H1 (cell line): ENCODE data around the gene SLC30A7. TPM values are rescaled to one million over a fixed set of nuclear protein-coding genes. Genes with fewer than 3 reads are reported as not detected.

Experiments used
- CTCF ChIA-PET: fragments of 300-600 bp; sonication (Branson Sonifier 250); formaldehyde crosslinking; loops from one replicate; lab custom pipeline; 2021; ENCODE audit not compliant: partially characterized antibody; lab: Charles Lee
- POLR2A ChIA-PET: fragments of 300-600 bp; sonication (Branson Sonifier 250); formaldehyde crosslinking; loops from one replicate; lab custom pipeline; 2021; ENCODE audit warnings: inconsistent platforms; ENCODE audit not compliant: partially characterized antibody; lab: Charles Lee
- DNase-seq, 2 experiments: peaks; one replicate each; pipeline versions ENCODE4 v3.0.0 to v3.0.0-alpha.2; 2010 to 2022; ENCODE audit warnings: low spot score in 2 of 2, low read depth in 1 of 2, mixed read lengths in 1 of 2
- FAIRE-seq: peaks from 2 replicates; lab custom pipeline; 2011; peaks lifted over from hg19 to GRCh38; lab: Jason Lieb, UNC
- H2AFZ ChIP-seq: 2 replicates; pipeline ENCODE4 v1.8.1; 2012; ENCODE audit warnings: low read length, inconsistent platforms
- H2AK5ac ChIP-seq: 2 replicates; pipeline ENCODE4 v1.6.1; 2013; ENCODE audit warnings: low read depth, low read length
- H2BK120ac ChIP-seq: replicated peaks from 2 replicates; pipeline ENCODE3; 2013; ENCODE audit warnings: low read depth, low read length, inconsistent platforms
- H2BK12ac ChIP-seq: 2 replicates; pipeline ENCODE4 v1.6.1; 2013; ENCODE audit warnings: low read depth, low read length
- H2BK15ac ChIP-seq: 2 replicates; pipeline ENCODE4 v1.6.1; 2013; ENCODE audit warnings: low read length
- H2BK20ac ChIP-seq: 2 replicates; pipeline ENCODE4 v1.6.1; 2013; ENCODE audit warnings: low read length
- H2BK5ac ChIP-seq: 2 replicates; pipeline ENCODE4 v1.6.1; 2013; ENCODE audit warnings: low read depth, low read length
- H3K14ac ChIP-seq: 2 replicates; pipeline ENCODE4 v1.6.1; 2013; ENCODE audit warnings: inconsistent platforms; ENCODE audit not compliant: insufficient read length
- H3K18ac ChIP-seq: 2 replicates; pipeline ENCODE4 v1.6.1; 2013; ENCODE audit warnings: low read length; ENCODE audit errors: extremely low read depth
- H3K23ac ChIP-seq: 2 replicates; pipeline ENCODE4 v1.6.1; 2013; ENCODE audit warnings: inconsistent platforms; ENCODE audit not compliant: insufficient read length
- H3K23me2 ChIP-seq: 2 replicates; pipeline ENCODE4 v1.6.1; 2013; ENCODE audit warnings: low read depth, low read length
- H3K27ac ChIP-seq: 2 replicates; pipeline ENCODE4 v1.6.1; 2011; ENCODE audit warnings: low read depth, low read length, inconsistent platforms
- H3K27me3 ChIP-seq, 4 experiments: replicated peaks in 1 of 4; 1 replicate in 1 of 4; 2 replicates in 3 of 4; pipeline versions ENCODE4 v1.6.1 to v1.8.1; 2011 to 2013; ENCODE audit warnings: low read length in 3 of 4, mild to moderate bottlenecking in 3 of 4, inconsistent platforms in 2 of 4, mixed read lengths in 2 of 4, moderate library complexity in 1 of 4; ENCODE audit not compliant: control insufficient read depth in 3 of 4, insufficient read depth in 3 of 4; ENCODE audit errors: extremely low read depth in 1 of 4
- H3K36me3 ChIP-seq, 4 experiments: 2 replicates each; pipeline versions ENCODE4 v1.6.1 to v1.8.1; 2011 to 2013; ENCODE audit warnings: mild to moderate bottlenecking in 4 of 4, low read length in 3 of 4, moderate library complexity in 2 of 4, control low read depth in 1 of 4, inconsistent platforms in 1 of 4; ENCODE audit not compliant: insufficient read depth in 4 of 4, control insufficient read depth in 2 of 4
- H3K4ac ChIP-seq: replicated peaks from 2 replicates; pipeline ENCODE3; 2013; ENCODE audit warnings: low read length, low read depth, mixed read lengths, inconsistent platforms; ENCODE audit not compliant: insufficient read length
- H3K4me1 ChIP-seq, 4 experiments: replicated peaks in 1 of 4; 1 replicate in 1 of 4; 2 replicates in 3 of 4; pipeline versions ENCODE4 v1.6.1 to v1.8.1; 2011 to 2013; ENCODE audit warnings: low read length in 3 of 4, inconsistent platforms in 2 of 4, mixed read lengths in 1 of 4; ENCODE audit not compliant: insufficient read depth in 4 of 4, control insufficient read depth in 3 of 4
- H3K4me2 ChIP-seq, 2 experiments: 2 replicates each; pipeline versions ENCODE4 v1.6.1 to v1.8.1; 2011 to 2013; ENCODE audit warnings: low read depth in 2 of 2, low read length in 2 of 2, control low read depth in 1 of 2, inconsistent platforms in 1 of 2, mild to moderate bottlenecking in 1 of 2; ENCODE audit not compliant: insufficient read depth in 1 of 2
- H3K4me3 ChIP-seq, 4 experiments: fragments of 200-600, 300-600 bp in 1 of 4; sonication (generic), shearing (Covaris generic), sonication (Bioruptor Twin) in 1 of 4; 2 replicates each; pipeline versions ENCODE4 v1.5.1 to v1.8.1; 2011 to 2016; ENCODE audit warnings: low read length in 4 of 4, low read depth in 3 of 4, control low read depth in 2 of 4, inconsistent platforms in 2 of 4, mild to moderate bottlenecking in 2 of 4, mixed read lengths in 1 of 4, moderate library complexity in 1 of 4; ENCODE audit not compliant: insufficient read depth in 2 of 4; ENCODE audit errors: extremely low read depth in 1 of 4
- H3K56ac ChIP-seq: replicated peaks from 2 replicates; pipeline ENCODE3; 2013; ENCODE audit warnings: low read depth, mild to moderate bottlenecking, mixed read lengths, low read length, inconsistent platforms; ENCODE audit not compliant: insufficient read length
- H3K79me1 ChIP-seq: 2 replicates; pipeline ENCODE4 v1.6.1; 2013; ENCODE audit warnings: low read depth, low read length, control low read depth
- H3K79me2 ChIP-seq, 2 experiments: 2 replicates each; pipeline versions ENCODE4 v1.6.1 to v1.8.1; 2012 to 2013; ENCODE audit warnings: low read length in 2 of 2, mild to moderate bottlenecking in 2 of 2, inconsistent platforms in 1 of 2; ENCODE audit not compliant: insufficient read depth in 2 of 2, control insufficient read depth in 1 of 2
- H3K9ac ChIP-seq, 4 experiments: replicated peaks in 1 of 4; 1 replicate in 1 of 4; 2 replicates in 3 of 4; pipeline versions ENCODE4 v1.6.1 to v1.8.1; 2011 to 2013; ENCODE audit warnings: low read depth in 3 of 4, low read length in 3 of 4, control low read depth in 2 of 4, mild to moderate bottlenecking in 2 of 4, moderate library complexity in 2 of 4, inconsistent platforms in 1 of 4; ENCODE audit errors: extremely low read depth in 1 of 4
- H3K9me3 ChIP-seq, 2 experiments: 2 replicates each; pipeline versions ENCODE4 v1.6.1 to v1.8.1; 2012 to 2013; ENCODE audit warnings: mild to moderate bottlenecking in 2 of 2, moderate library complexity in 2 of 2, control low read depth in 1 of 2, inconsistent platforms in 1 of 2, low read depth in 1 of 2, low read length in 1 of 2, mixed read lengths in 1 of 2; ENCODE audit not compliant: insufficient read depth in 2 of 2
- H4K20me1 ChIP-seq, 2 experiments: replicated peaks in 1 of 2; 2 replicates each; pipeline versions ENCODE3 to v1.8.1; 2011 to 2013; ENCODE audit warnings: inconsistent platforms in 2 of 2, low read length in 2 of 2, mild to moderate bottlenecking in 1 of 2; ENCODE audit not compliant: insufficient read depth in 2 of 2, control insufficient read depth in 1 of 2
- H4K5ac ChIP-seq: 2 replicates; pipeline ENCODE4 v1.6.1; 2013; ENCODE audit warnings: low read length, low read depth, mixed read lengths, inconsistent platforms; ENCODE audit not compliant: insufficient read length
- H4K8ac ChIP-seq: 2 replicates; pipeline ENCODE4 v1.8.0; 2013; ENCODE audit warnings: mild to moderate bottlenecking, moderate library complexity, low read length, inconsistent platforms; ENCODE audit not compliant: insufficient read depth; ENCODE audit errors: extremely low read depth
- H4K91ac ChIP-seq: replicated peaks from 2 replicates; pipeline ENCODE3; 2013; ENCODE audit warnings: low read length, mixed read lengths, inconsistent platforms; ENCODE audit not compliant: insufficient read length
- CEBPB ChIP-seq: IDR thresholded peaks from 2 replicates; pipeline ENCODE4 v1.6.1; 2012; ENCODE audit warnings: low read depth, low read length
- CTBP2 ChIP-seq: IDR thresholded peaks from 2 replicates; pipeline ENCODE4 v1.7.0; 2011; ENCODE audit warnings: borderline replicate concordance, mild to moderate bottlenecking, moderate library complexity, mixed read lengths, low read length; ENCODE audit not compliant: insufficient read depth, insufficient read length
- EP300 ChIP-seq, 2 experiments: IDR thresholded peaks; 1 replicate in 1 of 2; 2 replicates in 1 of 2; pipeline ENCODE4 v1.6.1; 2011 to 2012; ENCODE audit warnings: low read depth in 2 of 2, low read length in 2 of 2, mild to moderate bottlenecking in 2 of 2, borderline replicate concordance in 1 of 2, inconsistent platforms in 1 of 2, moderate library complexity in 1 of 2
- KDM4A ChIP-seq: IDR thresholded peaks from one replicate; pipeline ENCODE4 v1.7.1; 2012; ENCODE audit warnings: low read depth, mild to moderate bottlenecking, moderate library complexity, low read length, inconsistent platforms; ENCODE audit not compliant: severe bottlenecking
- KDM5A ChIP-seq: fragments of 200-600 bp; IDR thresholded peaks from 2 replicates; pipeline ENCODE4 v1.7.1; 2012; ENCODE audit warnings: mild to moderate bottlenecking, low read length, inconsistent platforms, mixed read lengths
- NANOG ChIP-seq: IDR thresholded peaks from 2 replicates; pipeline ENCODE4 v1.6.1; 2011; ENCODE audit warnings: low read length, low read depth, mild to moderate bottlenecking, inconsistent platforms; ENCODE audit not compliant: insufficient read depth, poor library complexity, severe bottlenecking
- SAP30 ChIP-seq: fragments of 300-600 bp; sonication (generic); IDR thresholded peaks from 2 replicates; pipeline ENCODE4 v1.7.1; 2012; ENCODE audit warnings: low read length, moderate library complexity, mild to moderate bottlenecking, inconsistent platforms; ENCODE audit not compliant: insufficient read depth, insufficient replicate concordance
- SP2 ChIP-seq: IDR thresholded peaks from 2 replicates; pipeline ENCODE4 v1.6.1; 2012; ENCODE audit warnings: mild to moderate bottlenecking, low read length, inconsistent platforms
- WGBS, 2 experiments: shearing (Covaris generic) in 1 of 2; methylation state at CpG; one replicate each; pipeline versions ENCODE4 v1.1.6 to v1.1.7; 2013 to 2015; ENCODE audit warnings: low lambda C conversion rate in 2 of 2, mixed read lengths in 2 of 2, inconsistent platforms in 1 of 2, low coverage in 1 of 2, missing lambda C conversion rate in 1 of 2; ENCODE audit not compliant: insufficient replicate concordance in 2 of 2, insufficient coverage in 1 of 2, insufficient read length in 1 of 2; ENCODE audit errors: extremely low coverage in 1 of 2, missing lambda C conversion rate in 1 of 2; 5-methylcytosine and 5-hydroxymethylcytosine counted together
- polyA plus RNA-seq, 7 experiments: library from polyadenylated mRNA; depleted of rRNA in 3 of 7; stranded (reverse) in 5 of 7; unstranded in 2 of 7; fragments of >200 nt in 5 of 7; fragments of 200-250 nt in 2 of 7; gene quantifications; 1 replicate in 5 of 7; 2 replicates in 1 of 7; 4 replicates in 1 of 7; pipeline versions ENCODE4 v1.2.1 to v1.2.3, GENCODE V29; 2011 to 2013; ENCODE audit warnings: missing spikeins in 2 of 7, mixed read lengths in 2 of 7
- total RNA-seq: library from RNA; stranded (reverse); fragmentation: NEBNext Ultra II Directional; extraction: Animal tissue kit (Norgen Biotek cat#: 25700); gene quantifications from 2 replicates; pipeline ENCODE4 v1.2.1, GENCODE V29; 2021
- TF ChIP-seq, protein P1 (sequence below), 3 experiments: IDR thresholded peaks; 1 replicate in 2 of 3; 2 replicates in 1 of 3; pipeline versions ENCODE4 v1.5.1 to v1.6.1; 2011; ENCODE audit warnings: low read length in 3 of 3, mild to moderate bottlenecking in 3 of 3, inconsistent platforms in 2 of 3, low read depth in 1 of 3, moderate library complexity in 1 of 3; ENCODE audit not compliant: insufficient read depth in 1 of 3; ENCODE audit errors: control extremely low read depth in 1 of 3

Gene SLC30A7
- total and polyA plus RNA-seq, 2 of the 8 experiments (the other 6 are each of a cell fraction or from before 2014, with no cell fraction given) = 5.5 to 22.1 TPM

DNA sequence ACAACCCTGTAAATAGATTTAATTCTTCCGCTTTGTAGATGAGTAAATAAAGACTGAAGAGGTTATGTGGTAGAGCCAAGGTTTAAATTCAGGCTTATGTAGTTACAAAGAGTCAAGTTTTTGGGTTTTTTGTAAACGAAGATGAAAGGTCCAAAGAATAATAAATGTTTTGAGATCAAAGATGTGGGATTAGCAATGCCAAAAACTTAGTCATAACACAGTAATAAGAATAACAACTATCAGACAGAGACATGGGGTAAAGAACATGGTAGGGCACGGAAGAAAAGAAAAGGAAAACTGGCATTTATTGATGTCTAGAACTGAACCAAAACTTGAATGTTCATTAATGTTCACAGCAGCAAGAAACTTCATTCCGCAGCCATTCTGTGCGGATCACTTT lies 44.2 kb upstream of the SLC30A7 start:
- Histone ChIP-seq H2BK120ac (no peak overlapping the region), H3K36me3 (no peaks in the 10 kb centered on the region), H4K5ac (no peak overlapping the region), H4K91ac (no peak overlapping the region), H3K4me3 (no peak overlapping the region), H4K8ac (no peak overlapping the region), H3K23me2 (no peaks in the 10 kb centered on the region), H3K4me1 (no peaks in the 10 kb centered on the region), H3K14ac (no peak overlapping the region), H3K4me2 (no peak overlapping the region), H3K56ac (no peak overlapping the region), H2BK5ac (no peak overlapping the region), H2BK15ac (no peak overlapping the region), H3K9ac (no peak overlapping the region), H3K23ac (no peak overlapping the region), H4K20me1 (no peaks in the 10 kb centered on the region), H3K9me3 (no peaks in the 10 kb centered on the region), H3K79me2 (no peaks in the 10 kb centered on the region), H2AFZ (no peak overlapping the region), H3K27me3 (peaks cover 6 to 36% (median 19%) of the 10 kb centered on the region in 4 experiments; a peak in 6 of 7 replicates), H3K4ac (no peak overlapping the region), H3K18ac (no peak overlapping the region), H2AK5ac (no peak overlapping the region), H3K27ac (no peak overlapping the region), H2BK20ac (no peak overlapping the region), H3K79me1 (no peaks in the 10 kb centered on the region), H2BK12ac (no peak overlapping the region)
- TF ChIP-seq, protein P1, sequence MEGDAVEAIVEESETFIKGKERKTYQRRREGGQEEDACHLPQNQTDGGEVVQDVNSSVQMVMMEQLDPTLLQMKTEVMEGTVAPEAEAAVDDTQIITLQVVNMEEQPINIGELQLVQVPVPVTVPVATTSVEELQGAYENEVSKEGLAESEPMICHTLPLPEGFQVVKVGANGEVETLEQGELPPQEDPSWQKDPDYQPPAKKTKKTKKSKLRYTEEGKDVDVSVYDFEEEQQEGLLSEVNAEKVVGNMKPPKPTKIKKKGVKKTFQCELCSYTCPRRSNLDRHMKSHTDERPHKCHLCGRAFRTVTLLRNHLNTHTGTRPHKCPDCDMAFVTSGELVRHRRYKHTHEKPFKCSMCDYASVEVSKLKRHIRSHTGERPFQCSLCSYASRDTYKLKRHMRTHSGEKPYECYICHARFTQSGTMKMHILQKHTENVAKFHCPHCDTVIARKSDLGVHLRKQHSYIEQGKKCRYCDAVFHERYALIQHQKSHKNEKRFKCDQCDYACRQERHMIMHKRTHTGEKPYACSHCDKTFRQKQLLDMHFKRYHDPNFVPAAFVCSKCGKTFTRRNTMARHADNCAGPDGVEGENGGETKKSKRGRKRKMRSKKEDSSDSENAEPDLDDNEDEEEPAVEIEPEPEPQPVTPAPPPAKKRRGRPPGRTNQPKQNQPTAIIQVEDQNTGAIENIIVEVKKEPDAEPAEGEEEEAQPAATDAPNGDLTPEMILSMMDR (IDR thresholded peaks at IDR 0.05; ENCODE audit: control extremely low read depth in 1 of 3, insufficient read depth in 1 of 3, low read depth in 1 of 3, low read length in 3 of 3) = no peak
- TF ChIP-seq SP2 (no peak), CTBP2 (no peak), CEBPB (no peak), KDM4A (no peak), SAP30 (no peak), EP300 (IDR thresholded peaks at IDR 0.05; ENCODE audit: borderline replicate concordance in 1 of 2, low read depth in 2 of 2, low read length in 2 of 2) (no peak), NANOG (no peak), KDM5A (no peak)
- POLR2A ChIA-PET = no interaction called here
- DNase-seq (no peak), FAIRE-seq (no peak)
- CTCF ChIA-PET = interaction anchor here (0.8 kb wide), 1 partner anchor 17 kb away, joined by 3 read pairs; no protein-coding TSS in a partner anchor
- 88% methylated on average over 5 of the region's 5 CpGs; no CpG with 5 or more reads in 1 of the 2 experiments for WGBS, 2 experiments
